Upper lobe of left lung (tissue), 4 donors: Measurements from ENCODE around the gene NFIB.

Source experiments
- CTCF ChIP-seq, 6 experiments: fragments of 450-650 bp in 4 of 6; fragments of 200-600 bp in 2 of 6; sonication (generic) in 2 of 6; IDR thresholded peaks; one replicate each; pipeline ENCODE4 v1.5.1; 2016 to 2019; ENCODE audit warnings: antibody characterized with exemption in 6 of 6
- POLR2AphosphoS5 ChIP-seq, 2 donors: sonication (generic); formaldehyde crosslinking; IDR thresholded peaks; one replicate each; pipeline ENCODE4 v1.5.1; 2017; ENCODE audit warnings: antibody characterized with exemption in 2 of 2

DNA sequence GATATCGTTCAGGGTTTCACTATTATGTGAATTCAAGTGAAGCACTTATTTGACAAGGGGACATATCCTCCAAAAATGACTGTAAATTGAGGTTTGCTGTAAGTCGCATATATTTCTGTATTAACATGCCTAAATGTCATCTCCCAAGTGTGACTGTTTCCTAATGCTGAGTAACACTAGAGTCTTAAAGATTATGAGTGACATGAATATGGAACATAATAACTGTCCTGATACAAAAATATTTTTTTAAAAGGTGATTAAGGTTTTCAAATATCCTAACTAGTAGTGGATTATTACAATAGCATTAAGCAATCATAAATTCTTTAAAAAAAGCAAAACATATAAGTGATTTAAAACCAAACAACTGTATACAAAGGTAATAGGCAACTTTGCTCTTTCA lies 3.6 kb downstream of the NFIB start:
- TF ChIP-seq CTCF (IDR thresholded peaks at IDR 0.05) (no peak), POLR2AphosphoS5 (IDR thresholded peaks at IDR 0.05) (no peak)
